ENCODE data around the gene INAFM1. TPM values are rescaled to one million over a fixed set of nuclear protein-coding genes. Genes with fewer than 3 reads are reported as not detected.

Gene INAFM1
- total RNA-seq, 3 donors from 2014 or later = 14.7 to 28.9 (median 16.7) TPM

GRCh38 chr19:47271949-47272348, 2.7 kb upstream of the INAFM1 start:
- intact Hi-C loops (cut with DNase I, micrococcal nuclease) = no loop called here
- H3K36me3 ChIP-seq (ENCODE audit: low read depth) = peaks cover under 1% of the 10 kb centered on the region
- DNase-seq (peak in 1 of 3 donors; percentile 58), ATAC-seq (no peak)
- H3K4me3 ChIP-seq = no peak overlapping the region
- no peaks in the 10 kb centered on the region for H3K9me3 ChIP-seq
- no peak for TF ChIP-seq CTCF (IDR thresholded peaks at IDR 0.05)
- peaks cover 12% of the 10 kb centered on the region for H3K4me1 ChIP-seq (ENCODE audit: low read depth)

GRCh38 chr19:47272448-47273312, 2.0 kb upstream of the INAFM1 start:
- H3K36me3 ChIP-seq (ENCODE audit: low read depth) = no peaks in the 10 kb centered on the region
- peaks cover 12% of the 10 kb centered on the region for H3K4me1 ChIP-seq (ENCODE audit: low read depth)
- intact Hi-C loops (cut with DNase I, micrococcal nuclease) = no loop called here
- peak overlapping the region; percentile 56 for H3K4me3 ChIP-seq
- no peak for TF ChIP-seq CTCF (IDR thresholded peaks at IDR 0.05)
- peak in 2 of 3 donors; percentile 64 to 76 for DNase-seq
- ATAC-seq = peak; percentile 1
- no peaks in the 10 kb centered on the region for H3K9me3 ChIP-seq

GRCh38 chr19:47273313-47274070, 1.2 kb upstream of the INAFM1 start:
- no peaks in the 10 kb centered on the region for H3K9me3 ChIP-seq

GRCh38 chr19:47274891-47275761, 441 bp downstream of the INAFM1 start:
- DNase-seq (peak in 2 of 3 donors; percentile 46 to 75), ATAC-seq (peak; percentile 0)
- Histone ChIP-seq H3K4me3 (peak overlapping the region; percentile 17), H3K4me1 (ENCODE audit: low read depth) (peaks cover 12% of the 10 kb centered on the region), H3K9me3 (no peaks in the 10 kb centered on the region), H3K36me3 (ENCODE audit: low read depth) (no peaks in the 10 kb centered on the region)
- TF ChIP-seq CTCF (IDR thresholded peaks at IDR 0.05) = no peak
- intact Hi-C loops (cut with DNase I, micrococcal nuclease) = no loop called here

More at GRCh38 chr19:47273313-47274070, 1.2 kb upstream of the INAFM1 start:
- Histone ChIP-seq H3K36me3 (ENCODE audit: low read depth) (no peaks in the 10 kb centered on the region), H3K4me1 (ENCODE audit: low read depth) (peaks cover 12% of the 10 kb centered on the region), H3K4me3 (peak overlapping the region; percentile 56)
- intact Hi-C loops (cut with DNase I, micrococcal nuclease) = no loop called here
- no peak for TF ChIP-seq CTCF (IDR thresholded peaks at IDR 0.05)
- peak; percentile 83 for ATAC-seq
- DNase-seq = peak; percentile 95 to 97 (median 97)
